Stimulated activated naive CD8-positive, alpha-beta T cell treated with anti-CD3 and anti-CD28 coated beads, Interleukin-15, amount 100 ng/mL, for 72 hours (primary cell): ENCODE results near the gene HMCN2.
A peak's percentile ranks its signal among the peaks of the same experiment; 100 is the strongest.
"Not testable (repeated sequence)": the region's sequence is repeated elsewhere in the genome, so short reads cannot be mapped to it uniquely, and the experiment has no call there.

Experiments used
- ATAC-seq: fragments of 150-1000 bp; cut with Tn5 transposase; 2 replicates; pipeline ENCODE4 v1.10.0; 2021; ENCODE audit warnings: mild to moderate bottlenecking, moderate library complexity
- DNase-seq, 2 donors: peaks; one replicate each; pipeline ENCODE4 v3.0.0; 2021 to 2022
- H3K27ac Mint-ChIP-seq, 2 donors: one replicate each; pipeline ENCODE4 v1.8.0; 2022; ENCODE audit warnings: mild to moderate bottlenecking in 2 of 2, mixed read lengths in 2 of 2, moderate library complexity in 2 of 2
- H3K27me3 Mint-ChIP-seq: one replicate; pipeline ENCODE4 v1.8.0; 2022; ENCODE audit warnings: mixed read lengths
- H3K4me1 Mint-ChIP-seq: one replicate; pipeline ENCODE4 v1.8.0; 2022; ENCODE audit warnings: mild to moderate bottlenecking, mixed read lengths
- H3K4me3 Mint-ChIP-seq, 2 donors: one replicate each; pipeline ENCODE4 v1.8.0; 2022; ENCODE audit warnings: mild to moderate bottlenecking in 2 of 2, mixed read lengths in 2 of 2, moderate library complexity in 1 of 2
- H3K9me3 Mint-ChIP-seq, 2 donors: one replicate each; pipeline ENCODE4 v1.8.0; 2022; ENCODE audit warnings: mixed read lengths in 2 of 2

HMCN2 gene

DNA sequence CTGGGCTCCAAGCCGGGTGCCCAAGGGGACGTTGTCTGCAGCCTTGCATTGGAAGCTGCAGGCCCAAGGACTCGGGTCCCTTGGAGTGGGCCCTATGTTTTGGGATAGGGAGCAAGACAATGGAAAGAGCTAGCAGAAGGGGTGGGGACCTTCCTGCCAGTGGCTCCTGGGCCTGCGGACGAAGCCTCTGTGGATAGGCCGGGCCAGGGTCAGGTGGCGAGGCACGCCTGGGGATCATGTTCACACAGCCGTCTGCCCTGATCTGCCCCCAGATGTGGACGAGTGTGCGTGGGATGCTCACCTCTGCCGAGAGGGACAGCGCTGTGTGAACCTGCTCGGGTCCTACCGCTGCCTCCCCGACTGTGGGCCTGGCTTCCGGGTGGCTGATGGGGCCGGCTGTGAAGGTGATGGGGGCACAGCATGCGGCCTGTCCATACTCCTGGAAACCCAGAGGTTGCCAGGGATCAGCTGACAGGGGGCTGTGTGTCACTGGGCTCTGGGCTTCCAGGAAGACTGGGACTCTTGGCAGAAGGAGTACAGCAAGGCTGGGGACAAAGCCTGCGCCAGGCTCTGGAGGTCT is 162.6 kb downstream of the HMCN2 start:
- Mint-ChIP-seq H3K27me3 (peaks cover 49% of the 10 kb centered on the region), H3K9me3 (no peaks in the 10 kb centered on the region)

GRCh38 chr9:130429381-130429780 is 163.8 kb downstream of the HMCN2 start:
- ATAC-seq = no peak

More for the DNA sequence above, 162.6 kb downstream of the HMCN2 start:
- H3K4me1 Mint-ChIP-seq = peaks cover 14% of the 10 kb centered on the region
- DNase-seq (no peak), ATAC-seq (no peak)
- no peak overlapping the region for H3K27ac Mint-ChIP-seq
- no peak overlapping the region for H3K4me3 Mint-ChIP-seq

GRCh38 chr9:130429831-130430230 is 164.3 kb downstream of the HMCN2 start:
- Mint-ChIP-seq H3K9me3 (no peaks in the 10 kb centered on the region), H3K27ac (no peak overlapping the region), H3K4me1 (peaks cover 24% of the 10 kb centered on the region), H3K4me3 (no peak overlapping the region), H3K27me3 (peaks cover 64% of the 10 kb centered on the region)
- DNase-seq = no peak
- no peak for ATAC-seq

More at GRCh38 chr9:130429381-130429780, 163.8 kb downstream of the HMCN2 start:
- Mint-ChIP-seq H3K4me1 (peaks cover 24% of the 10 kb centered on the region), H3K9me3 (no peaks in the 10 kb centered on the region), H3K27me3 (peaks cover 61% of the 10 kb centered on the region), H3K4me3 (no peak overlapping the region), H3K27ac (no peak overlapping the region)
- DNase-seq = no peak

DNA sequence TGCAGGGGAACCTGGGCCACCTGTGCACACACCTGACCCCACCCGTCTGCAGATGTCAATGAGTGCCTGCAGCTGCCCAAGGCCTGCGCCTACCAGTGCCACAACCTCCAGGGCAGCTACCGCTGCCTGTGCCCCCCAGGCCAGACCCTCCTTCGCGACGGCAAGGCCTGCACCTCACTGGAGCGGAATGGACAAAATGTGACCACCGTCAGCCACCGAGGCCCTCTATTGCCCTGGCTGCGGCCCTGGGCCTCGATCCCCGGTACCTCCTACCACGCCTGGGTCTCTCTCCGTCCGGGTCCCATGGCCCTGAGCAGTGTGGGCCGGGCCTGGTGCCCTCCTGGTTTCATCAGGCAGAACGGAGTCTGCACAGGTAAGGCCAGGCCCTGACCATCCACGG is 164.7 kb downstream of the HMCN2 start:
- H3K27me3 Mint-ChIP-seq = peaks cover 68% of the 10 kb centered on the region
- ATAC-seq (no peak), DNase-seq (no peak)
- no peak overlapping the region for H3K27ac Mint-ChIP-seq
- H3K9me3 Mint-ChIP-seq = no peaks in the 10 kb centered on the region
- no peak overlapping the region for H3K4me3 Mint-ChIP-seq
- H3K4me1 Mint-ChIP-seq = peaks cover 24% of the 10 kb centered on the region

GRCh38 chr9:130430734-130431535 is 165.4 kb downstream of the HMCN2 start:
- Mint-ChIP-seq H3K9me3 (no peaks in the 10 kb centered on the region), H3K4me1 (peaks cover 24% of the 10 kb centered on the region), H3K27ac (no peak overlapping the region), H3K27me3 (peaks cover 70% of the 10 kb centered on the region), H3K4me3 (no peak overlapping the region)
- DNase-seq = no peak
- ATAC-seq = no peak

DNA sequence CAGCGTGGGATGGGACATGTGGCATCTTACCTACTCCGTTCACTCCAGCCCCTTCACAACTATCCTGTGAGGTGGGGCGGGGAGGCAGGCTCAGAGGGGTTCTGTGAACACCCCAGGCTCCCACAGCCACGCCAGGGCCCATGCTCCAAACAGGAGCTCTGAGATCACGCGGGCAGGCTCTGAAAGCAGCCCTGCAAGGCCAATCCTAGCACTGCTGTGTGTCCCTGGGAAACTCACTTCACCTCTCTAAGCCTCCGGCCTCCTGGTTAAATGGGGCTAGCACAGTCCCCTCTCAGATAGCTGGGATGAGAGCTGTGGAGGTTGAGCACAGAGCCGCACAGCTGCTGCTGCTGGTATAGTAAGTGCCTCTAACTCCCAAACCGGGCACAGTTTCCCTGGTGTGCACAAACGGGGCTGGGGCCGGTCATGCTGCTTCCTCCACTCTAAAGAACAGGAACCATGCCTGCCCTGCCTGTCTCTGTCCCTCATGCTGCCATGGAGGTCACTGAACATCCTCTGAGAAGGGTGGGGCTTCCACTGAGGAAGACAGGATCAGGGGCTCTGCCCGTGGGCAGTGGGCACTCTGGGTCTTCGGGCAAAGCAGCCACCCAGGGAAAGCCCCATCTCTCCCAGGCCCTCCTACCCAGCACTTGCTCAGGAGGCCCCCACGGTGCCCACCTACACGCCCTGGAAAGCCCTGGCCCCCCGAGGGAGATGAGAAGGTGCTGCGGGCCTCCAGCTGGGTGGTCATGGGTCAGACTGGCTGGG is 166.2 kb downstream of the HMCN2 start:
- Mint-ChIP-seq H3K4me1 (peaks cover 24% of the 10 kb centered on the region), H3K9me3 (no peaks in the 10 kb centered on the region), H3K27me3 (peaks cover 74% of the 10 kb centered on the region), H3K4me3 (no peak overlapping the region), H3K27ac (no peak overlapping the region)
- ATAC-seq = no peak
- no peak for DNase-seq

DNA sequence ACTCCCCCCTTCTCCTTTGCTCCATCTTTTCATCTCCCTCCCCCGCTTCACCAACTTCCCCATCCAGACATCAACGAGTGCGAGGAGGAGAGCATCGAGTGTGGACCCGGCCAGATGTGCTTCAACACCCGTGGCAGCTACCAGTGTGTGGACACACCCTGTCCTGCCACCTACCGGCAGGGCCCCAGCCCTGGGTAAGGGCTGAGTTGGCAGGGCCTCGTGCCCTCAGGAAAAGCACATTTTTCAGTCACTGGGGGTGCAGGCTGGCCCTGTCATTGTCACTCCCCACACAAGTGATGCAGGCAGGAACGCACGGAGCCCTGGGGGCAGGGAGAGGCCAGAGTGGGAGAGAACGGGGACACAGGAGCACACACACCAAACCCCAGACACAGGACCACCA is 166.8 kb downstream of the HMCN2 start:
- peaks cover 24% of the 10 kb centered on the region for H3K4me1 Mint-ChIP-seq
- DNase-seq (no peak), ATAC-seq (no peak)
- peak overlapping the region in 1 of 2 donors; percentile 37 for H3K4me3 Mint-ChIP-seq
- no peak overlapping the region for H3K27ac Mint-ChIP-seq
- peaks cover 75% of the 10 kb centered on the region for H3K27me3 Mint-ChIP-seq
- no peaks in the 10 kb centered on the region for H3K9me3 Mint-ChIP-seq

DNA sequence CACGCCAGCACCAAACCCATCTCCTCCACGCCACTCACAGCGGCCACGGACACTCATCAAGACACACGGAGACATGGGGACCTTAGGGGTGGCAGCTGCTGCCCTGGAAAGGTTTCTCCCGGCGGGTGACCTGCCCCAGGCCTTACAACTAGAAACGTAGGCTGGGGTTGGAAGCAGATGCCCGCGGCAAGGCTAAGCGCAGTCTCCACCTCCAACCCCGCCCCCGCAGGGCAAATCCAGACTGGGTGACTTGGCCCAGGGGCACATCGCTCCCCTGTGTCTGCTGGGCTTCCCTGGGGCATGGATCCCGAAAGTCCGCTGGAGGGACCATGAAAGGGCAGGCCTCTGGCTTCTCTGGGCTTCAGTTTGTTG is 167.2 kb downstream of the HMCN2 start:
- Mint-ChIP-seq H3K4me3 (peak overlapping the region; percentile 39 to 75), H3K27me3 (peaks cover 79% of the 10 kb centered on the region)
- peak; percentile 7 for ATAC-seq

GRCh38 chr9:130433168-130433946 is 167.8 kb downstream of the HMCN2 start:
- peak; percentile 91 for ATAC-seq
- Mint-ChIP-seq H3K27ac (no peak overlapping the region), H3K9me3 (no peaks in the 10 kb centered on the region), H3K4me3 (peak overlapping the region; percentile 39 to 75), H3K4me1 (peaks cover 24% of the 10 kb centered on the region), H3K27me3 (peaks cover 85% of the 10 kb centered on the region)
- DNase-seq = peak; percentile 62 to 63

More for the DNA sequence above, 167.2 kb downstream of the HMCN2 start:
- H3K9me3 Mint-ChIP-seq = no peaks in the 10 kb centered on the region
- H3K27ac Mint-ChIP-seq = no peak overlapping the region
- peaks cover 24% of the 10 kb centered on the region for H3K4me1 Mint-ChIP-seq
- DNase-seq = no peak

GRCh38 chr9:130433947-130434262 is 168.3 kb downstream of the HMCN2 start:
- Mint-ChIP-seq H3K4me3 (peak overlapping the region in 1 of 2 donors; percentile 75), H3K27me3 (peaks cover 90% of the 10 kb centered on the region), H3K9me3 (no peaks in the 10 kb centered on the region), H3K27ac (no peak overlapping the region), H3K4me1 (peaks cover 24% of the 10 kb centered on the region)
- DNase-seq (no peak), ATAC-seq (no peak)

DNA sequence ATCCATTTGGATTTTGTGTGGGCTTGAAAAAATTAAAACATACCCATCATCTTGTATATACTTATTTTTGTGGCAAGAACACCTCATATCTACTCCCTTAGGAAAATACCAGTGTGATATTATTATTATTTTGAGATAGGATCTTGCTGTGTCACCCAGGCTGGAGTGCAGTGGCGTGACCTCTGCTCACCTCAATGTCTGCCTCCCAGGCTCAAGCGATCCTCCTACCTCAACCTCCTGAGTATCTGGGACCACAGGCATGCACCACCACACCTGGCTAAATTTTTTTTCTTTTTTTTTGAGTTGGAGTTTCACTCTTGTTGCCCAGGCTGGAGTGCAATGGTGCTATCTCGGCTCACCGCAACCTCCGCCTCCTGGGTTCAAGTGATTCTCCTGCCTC is 169.1 kb downstream of the HMCN2 start:
- H3K9me3 Mint-ChIP-seq, DNase-seq, H3K4me3 Mint-ChIP-seq, ATAC-seq, H3K27ac Mint-ChIP-seq: not testable (repeated sequence)
- H3K27me3 Mint-ChIP-seq = peaks cover 93% of the 10 kb centered on the region
- H3K4me1 Mint-ChIP-seq = peaks cover 24% of the 10 kb centered on the region

DNA sequence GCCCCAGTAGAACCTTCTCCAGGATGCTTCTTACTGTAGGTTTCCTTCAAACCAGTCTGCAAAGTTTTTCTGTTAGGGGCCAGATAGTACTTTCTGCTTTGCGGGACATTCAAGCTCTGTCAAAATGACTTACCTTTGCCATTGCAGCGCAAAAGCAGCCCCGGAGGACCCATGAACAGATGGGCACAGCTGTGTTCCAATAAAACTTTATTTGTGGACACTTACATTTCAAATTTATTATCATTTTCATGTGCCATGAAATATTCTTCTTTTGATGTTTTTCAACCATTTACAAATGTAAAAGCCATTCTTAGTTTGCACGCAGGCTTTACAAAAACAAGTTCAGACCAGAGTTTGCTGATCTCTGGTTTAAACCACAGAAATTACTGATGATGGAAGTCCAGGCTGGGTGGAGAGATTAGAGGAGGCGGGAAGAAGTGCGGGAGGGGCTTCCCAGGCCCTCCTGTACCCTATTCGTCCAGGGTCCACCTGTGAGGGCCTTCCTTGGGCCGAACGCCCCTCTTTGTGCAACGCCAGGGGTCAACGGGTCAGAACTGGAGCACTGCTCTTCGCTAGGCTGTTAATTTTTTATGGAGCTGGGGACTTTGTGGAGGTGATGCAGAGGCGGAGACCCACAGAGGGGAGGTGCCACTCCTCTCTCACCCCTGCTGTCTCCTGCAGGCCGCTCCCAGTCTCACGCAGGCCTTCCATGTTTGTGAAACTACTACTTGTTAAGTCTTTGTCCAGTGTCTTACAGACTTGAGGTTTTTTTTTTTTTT is 171.6 kb downstream of the HMCN2 start:
- no peak for ATAC-seq
- Mint-ChIP-seq H3K4me1 (peaks cover 20% of the 10 kb centered on the region), H3K9me3 (peaks cover 4 to 5% of the 10 kb centered on the region in 2 donors), H3K4me3 (no peak overlapping the region), H3K27me3 (peaks cover 71% of the 10 kb centered on the region), H3K27ac (no peak overlapping the region)
- no peak for DNase-seq

GRCh38 chr9:130438382-130438981 is 172.9 kb downstream of the HMCN2 start:
- Mint-ChIP-seq H3K27me3 (peaks cover 63% of the 10 kb centered on the region), H3K27ac (no peak overlapping the region), H3K4me1 (peaks cover 7% of the 10 kb centered on the region), H3K9me3 (peaks cover 5 to 7% of the 10 kb centered on the region in 2 donors), H3K4me3 (no peak overlapping the region)
- no peak for DNase-seq
- no peak for ATAC-seq

DNA sequence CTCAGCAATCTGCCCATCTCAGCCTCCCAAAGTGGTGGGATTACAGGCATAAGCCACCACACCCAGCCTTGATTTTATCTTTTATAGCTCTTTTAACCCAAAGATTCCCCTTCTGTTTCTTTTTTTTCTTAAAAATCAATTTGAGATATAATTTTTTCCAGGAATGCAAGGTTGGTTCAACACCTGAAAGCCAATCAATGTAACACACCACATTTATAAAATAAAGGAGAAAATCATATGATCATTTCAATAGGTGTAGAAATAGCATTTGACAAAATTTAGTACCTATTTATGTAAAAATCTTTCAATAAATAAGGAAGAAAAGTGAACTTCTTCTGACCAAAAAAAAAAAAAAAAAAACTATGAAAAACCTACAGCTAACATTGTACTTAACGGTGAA is 175.5 kb downstream of the HMCN2 start:
- Mint-ChIP-seq H3K27ac (no peak overlapping the region), H3K4me3 (no peak overlapping the region), H3K27me3 (peaks cover 56% of the 10 kb centered on the region), H3K4me1 (peaks cover 6% of the 10 kb centered on the region), H3K9me3 (peaks cover 5 to 7% of the 10 kb centered on the region in 2 donors)
- no peak for DNase-seq
- ATAC-seq = no peak
